ENCODE data around the gene RAB31.

DNA sequence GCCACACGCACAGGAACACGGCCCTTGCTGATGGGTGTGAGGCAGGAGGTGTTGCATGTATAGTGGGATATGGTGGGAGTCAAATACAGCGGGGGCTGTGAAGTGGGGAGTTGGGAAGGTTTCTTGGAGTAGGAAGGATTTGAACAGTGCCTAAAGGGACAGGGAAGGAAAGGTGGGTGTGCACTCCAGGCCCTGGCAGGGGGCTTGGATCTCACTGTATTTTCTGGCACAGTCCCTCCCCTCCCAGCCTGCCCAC lies 6.9 kb downstream of the RAB31 start:
- TF ChIP-seq, protein P1, sequence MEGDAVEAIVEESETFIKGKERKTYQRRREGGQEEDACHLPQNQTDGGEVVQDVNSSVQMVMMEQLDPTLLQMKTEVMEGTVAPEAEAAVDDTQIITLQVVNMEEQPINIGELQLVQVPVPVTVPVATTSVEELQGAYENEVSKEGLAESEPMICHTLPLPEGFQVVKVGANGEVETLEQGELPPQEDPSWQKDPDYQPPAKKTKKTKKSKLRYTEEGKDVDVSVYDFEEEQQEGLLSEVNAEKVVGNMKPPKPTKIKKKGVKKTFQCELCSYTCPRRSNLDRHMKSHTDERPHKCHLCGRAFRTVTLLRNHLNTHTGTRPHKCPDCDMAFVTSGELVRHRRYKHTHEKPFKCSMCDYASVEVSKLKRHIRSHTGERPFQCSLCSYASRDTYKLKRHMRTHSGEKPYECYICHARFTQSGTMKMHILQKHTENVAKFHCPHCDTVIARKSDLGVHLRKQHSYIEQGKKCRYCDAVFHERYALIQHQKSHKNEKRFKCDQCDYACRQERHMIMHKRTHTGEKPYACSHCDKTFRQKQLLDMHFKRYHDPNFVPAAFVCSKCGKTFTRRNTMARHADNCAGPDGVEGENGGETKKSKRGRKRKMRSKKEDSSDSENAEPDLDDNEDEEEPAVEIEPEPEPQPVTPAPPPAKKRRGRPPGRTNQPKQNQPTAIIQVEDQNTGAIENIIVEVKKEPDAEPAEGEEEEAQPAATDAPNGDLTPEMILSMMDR (IDR thresholded peaks at IDR 0.05; ENCODE audit: poor library complexity): no peak
- TF ChIP-seq EZH2 (IDR thresholded peaks at IDR 0.05; ENCODE audit: borderline replicate concordance) (no peak), EZH2phosphoT487 (IDR thresholded peaks at IDR 0.05; ENCODE audit: low read depth, severe bottlenecking, unreplicated experiment) (no peak)
